SH-SY5Y (cell line): Measurements from ENCODE around the gene NAV3.

Experiments used
- GATA2 ChIP-seq: IDR thresholded peaks from 2 replicates; pipeline ENCODE4 v1.6.1; 2011; ENCODE audit warnings: mild to moderate bottlenecking, low read depth, low read length
- GATA3 ChIP-seq: IDR thresholded peaks from 2 replicates; pipeline ENCODE4 v1.6.1; 2011; ENCODE audit warnings: low read depth, mild to moderate bottlenecking, low read length, moderate library complexity

GRCh38 chr12:77782766-77783165 lies 47.9 kb upstream of the NAV3 start:
- TF ChIP-seq GATA2: no peak
- TF ChIP-seq GATA3: no peak
